ENCODE data around the gene IMPG1. TPM values are rescaled to one million over a fixed set of nuclear protein-coding genes. Genes with fewer than 3 reads are reported as not detected.

IMPG1 gene, protein sequence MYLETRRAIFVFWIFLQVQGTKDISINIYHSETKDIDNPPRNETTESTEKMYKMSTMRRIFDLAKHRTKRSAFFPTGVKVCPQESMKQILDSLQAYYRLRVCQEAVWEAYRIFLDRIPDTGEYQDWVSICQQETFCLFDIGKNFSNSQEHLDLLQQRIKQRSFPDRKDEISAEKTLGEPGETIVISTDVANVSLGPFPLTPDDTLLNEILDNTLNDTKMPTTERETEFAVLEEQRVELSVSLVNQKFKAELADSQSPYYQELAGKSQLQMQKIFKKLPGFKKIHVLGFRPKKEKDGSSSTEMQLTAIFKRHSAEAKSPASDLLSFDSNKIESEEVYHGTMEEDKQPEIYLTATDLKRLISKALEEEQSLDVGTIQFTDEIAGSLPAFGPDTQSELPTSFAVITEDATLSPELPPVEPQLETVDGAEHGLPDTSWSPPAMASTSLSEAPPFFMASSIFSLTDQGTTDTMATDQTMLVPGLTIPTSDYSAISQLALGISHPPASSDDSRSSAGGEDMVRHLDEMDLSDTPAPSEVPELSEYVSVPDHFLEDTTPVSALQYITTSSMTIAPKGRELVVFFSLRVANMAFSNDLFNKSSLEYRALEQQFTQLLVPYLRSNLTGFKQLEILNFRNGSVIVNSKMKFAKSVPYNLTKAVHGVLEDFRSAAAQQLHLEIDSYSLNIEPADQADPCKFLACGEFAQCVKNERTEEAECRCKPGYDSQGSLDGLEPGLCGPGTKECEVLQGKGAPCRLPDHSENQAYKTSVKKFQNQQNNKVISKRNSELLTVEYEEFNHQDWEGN
- polyA plus RNA-seq (not detected in 3 replicates), polyA minus RNA-seq (not detected in 3 replicates)
- polyA plus RNA-seq (2011; ENCODE audit: low read depth), result not detected
- not detected in 2 replicates for polyA plus RNA-seq (2011; cell fraction: cytosol; rRNA removed)
- polyA plus RNA-seq (2011; cell fraction: nucleus; rRNA removed), result not detected in 2 replicates
- polyA plus RNA-seq (2012; ENCODE audit: low replicate concordance), result 0.03 and 0.28 TPM in 2 replicates
- not detected for polyA minus RNA-seq (2011; cell fraction: cytosol; rRNA and poly(A)+ RNA removed)
- not detected in 2 replicates for polyA minus RNA-seq (2011; cell fraction: nucleus; rRNA and poly(A)+ RNA removed)

DNA sequence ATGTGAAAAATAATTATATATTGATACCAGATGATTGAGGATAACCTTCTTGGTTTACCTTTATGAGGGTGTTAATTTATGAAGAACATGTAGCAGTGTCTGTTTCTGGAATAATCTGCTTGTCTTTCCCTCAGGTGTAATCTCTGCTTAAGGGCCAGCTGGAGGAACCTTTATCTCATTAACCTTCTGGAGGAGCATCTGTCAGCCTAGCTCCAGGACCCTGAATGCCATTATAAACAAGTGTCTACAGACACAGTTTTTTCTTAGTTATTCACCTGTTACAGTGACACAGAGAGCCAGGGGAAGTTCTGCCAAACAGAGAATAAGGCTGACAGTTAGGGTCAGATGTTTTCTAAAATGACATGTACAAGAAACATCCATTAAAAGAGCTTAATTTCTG, at the start of gene IMPG1:
Gene IMPG1 (minus strand): TSS at position 101 of the 400 bp plus-strand sequence. CDS start 174 bp downstream, outside the sequence.
- DNase-seq (ENCODE audit: low read depth, low spot score) (no peak), FAIRE-seq (no peak)
- H3K4me3 ChIP-seq (ENCODE audit: control insufficient read depth in 2 of 3, extremely low read depth in 1 of 3, insufficient read depth in 2 of 3, low read depth in 1 of 3, low read length in 3 of 3), result no peak within 1 kb of the TSS
- H3K4me1 ChIP-seq (ENCODE audit: control insufficient read depth, extremely low read depth, insufficient read depth, low read length), result no peaks in the 10 kb centered on the region
- no peaks in the 10 kb centered on the region for H3K9me1 ChIP-seq (ENCODE audit: control insufficient read depth, extremely low read depth, insufficient read depth, low read length)
- no peak within 1 kb of the TSS for H3K9ac ChIP-seq (ENCODE audit: control insufficient read depth, extremely low read depth, insufficient read depth, low read length)
- no peaks in the 10 kb centered on the region for H3K9me3 ChIP-seq (ENCODE audit: control insufficient read depth, low read depth, low read length)
- H3K79me2 ChIP-seq (ENCODE audit: control insufficient read depth, insufficient read depth, low read length), result no peaks in the 10 kb centered on the region
- no peaks in the 10 kb centered on the region for H4K20me1 ChIP-seq (ENCODE audit: control insufficient read depth, extremely low read depth, insufficient read depth, low read length)
- TF ChIP-seq, protein P1, sequence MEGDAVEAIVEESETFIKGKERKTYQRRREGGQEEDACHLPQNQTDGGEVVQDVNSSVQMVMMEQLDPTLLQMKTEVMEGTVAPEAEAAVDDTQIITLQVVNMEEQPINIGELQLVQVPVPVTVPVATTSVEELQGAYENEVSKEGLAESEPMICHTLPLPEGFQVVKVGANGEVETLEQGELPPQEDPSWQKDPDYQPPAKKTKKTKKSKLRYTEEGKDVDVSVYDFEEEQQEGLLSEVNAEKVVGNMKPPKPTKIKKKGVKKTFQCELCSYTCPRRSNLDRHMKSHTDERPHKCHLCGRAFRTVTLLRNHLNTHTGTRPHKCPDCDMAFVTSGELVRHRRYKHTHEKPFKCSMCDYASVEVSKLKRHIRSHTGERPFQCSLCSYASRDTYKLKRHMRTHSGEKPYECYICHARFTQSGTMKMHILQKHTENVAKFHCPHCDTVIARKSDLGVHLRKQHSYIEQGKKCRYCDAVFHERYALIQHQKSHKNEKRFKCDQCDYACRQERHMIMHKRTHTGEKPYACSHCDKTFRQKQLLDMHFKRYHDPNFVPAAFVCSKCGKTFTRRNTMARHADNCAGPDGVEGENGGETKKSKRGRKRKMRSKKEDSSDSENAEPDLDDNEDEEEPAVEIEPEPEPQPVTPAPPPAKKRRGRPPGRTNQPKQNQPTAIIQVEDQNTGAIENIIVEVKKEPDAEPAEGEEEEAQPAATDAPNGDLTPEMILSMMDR (optimal IDR thresholded peaks at IDR 0.05 in 1 of 3, IDR thresholded peaks at IDR 0.05 in 1 of 3, conservative IDR thresholded peaks at IDR 0.05 in 1 of 3; ENCODE audit: extremely low read depth in 1 of 3, insufficient read depth in 2 of 3, low read length in 3 of 3), result no peak
- TF ChIP-seq EZH2 (IDR thresholded peaks at IDR 0.05; ENCODE audit: low read length), result no peak
- no peak within 1 kb of the TSS for H2AFZ ChIP-seq (ENCODE audit: control insufficient read depth, low read length)
- no peak within 1 kb of the TSS for H3K4me2 ChIP-seq (ENCODE audit: control insufficient read depth, extremely low read depth, insufficient read depth, low read depth, low read length)
- dilution Hi-C loops (cut with MboI; ENCODE audit: extremely low pct_ligation_motif_present, low sequenced_read_pairs), result no loop called here
- no peaks in the 10 kb centered on the region for H3K27me3 ChIP-seq (ENCODE audit: control insufficient read depth, extremely low read depth, insufficient read depth, low read length)
- H3K36me3 ChIP-seq (ENCODE audit: control insufficient read depth in 2 of 2, extremely low read depth in 1 of 2, insufficient read depth in 2 of 2, low read length in 2 of 2), result no peaks in the 10 kb centered on the region
- H3K27ac ChIP-seq (ENCODE audit: control insufficient read depth, insufficient read depth, low read length), result no peak within 1 kb of the TSS

DNA sequence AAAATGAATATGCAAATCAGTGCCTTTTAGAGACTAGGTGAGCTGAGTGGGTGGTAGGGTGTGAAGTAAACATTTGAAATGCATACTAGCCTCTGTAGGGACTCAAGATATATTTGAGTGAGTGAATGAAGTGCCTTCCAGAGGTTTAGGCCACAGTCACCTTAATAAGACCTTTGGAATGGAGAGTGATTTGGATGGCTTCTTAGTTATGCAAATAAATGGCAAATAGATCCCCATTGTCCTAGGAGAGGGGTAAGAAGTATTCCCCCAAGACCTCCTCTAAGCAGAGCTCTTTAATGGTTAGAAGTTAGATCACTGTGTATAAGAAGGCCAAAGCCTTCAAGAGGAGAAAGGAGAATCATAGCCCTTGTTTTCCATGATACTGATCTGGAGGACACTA, 47.8 kb upstream of the IMPG1 start:
- dilution Hi-C loops (cut with MboI; ENCODE audit: extremely low pct_ligation_motif_present, low sequenced_read_pairs), result no loop called here
- H4K20me1 ChIP-seq (ENCODE audit: control insufficient read depth, extremely low read depth, insufficient read depth, low read length), result no peaks in the 10 kb centered on the region
- H3K4me2 ChIP-seq (ENCODE audit: control insufficient read depth, extremely low read depth, insufficient read depth, low read depth, low read length), result no peak overlapping the region
- H3K9me1 ChIP-seq (ENCODE audit: control insufficient read depth, extremely low read depth, insufficient read depth, low read length), result no peaks in the 10 kb centered on the region
- no peaks in the 10 kb centered on the region for H3K9me3 ChIP-seq (ENCODE audit: control insufficient read depth, low read depth, low read length)
- no peak overlapping the region for H3K27ac ChIP-seq (ENCODE audit: control insufficient read depth, insufficient read depth, low read length)
- no peak for DNase-seq (ENCODE audit: low read depth, low spot score)
- no peaks in the 10 kb centered on the region for H3K79me2 ChIP-seq (ENCODE audit: control insufficient read depth, insufficient read depth, low read length)
- H3K4me3 ChIP-seq (ENCODE audit: control insufficient read depth in 2 of 3, extremely low read depth in 1 of 3, insufficient read depth in 2 of 3, low read depth in 1 of 3, low read length in 3 of 3), result no peak overlapping the region
- H3K9ac ChIP-seq (ENCODE audit: control insufficient read depth, extremely low read depth, insufficient read depth, low read length), result no peak overlapping the region
- TF ChIP-seq, protein P1 (optimal IDR thresholded peaks at IDR 0.05 in 1 of 3, IDR thresholded peaks at IDR 0.05 in 1 of 3, conservative IDR thresholded peaks at IDR 0.05 in 1 of 3; ENCODE audit: extremely low read depth in 1 of 3, insufficient read depth in 2 of 3, low read length in 3 of 3), result no peak
- TF ChIP-seq EZH2 (IDR thresholded peaks at IDR 0.05; ENCODE audit: low read length), result no peak
- no peak overlapping the region for H2AFZ ChIP-seq (ENCODE audit: control insufficient read depth, low read length)
- no peak for FAIRE-seq
- no peaks in the 10 kb centered on the region for H3K4me1 ChIP-seq (ENCODE audit: control insufficient read depth, extremely low read depth, insufficient read depth, low read length)
- no peaks in the 10 kb centered on the region for H3K27me3 ChIP-seq (ENCODE audit: control insufficient read depth, extremely low read depth, insufficient read depth, low read length)
- H3K36me3 ChIP-seq (ENCODE audit: control insufficient read depth in 2 of 2, extremely low read depth in 1 of 2, insufficient read depth in 2 of 2, low read length in 2 of 2), result no peaks in the 10 kb centered on the region
